Thoracic aorta (tissue), 2 donors: Measurements from ENCODE around the gene ZW10. TPM values are rescaled to one million over a fixed set of nuclear protein-coding genes. Genes with fewer than 3 reads are reported as not detected.
"Not testable (repeated sequence)": the region's sequence is repeated elsewhere in the genome, so short reads cannot be mapped to it uniquely, and the experiment has no call there.

Experiments used
- ATAC-seq: fragments of 150-250 bp; one replicate; pipeline ENCODE4 v1.8.0; 2017; ENCODE audit warnings: low read depth; ENCODE audit not compliant: insufficient number of reproducible peaks, low FRiP score
- DNase-seq: peaks from one replicate; pipeline ENCODE4 v3.0.0-alpha.2; 2020; ENCODE audit warnings: low spot score
- H3K27ac ChIP-seq, 2 donors: fragments of 200-600 bp; sonication (generic); 1 replicate in 1 of 2; 2 replicates in 1 of 2; pipeline ENCODE4 v1.5.1; 2016; ENCODE audit warnings: mild to moderate bottlenecking in 2 of 2, moderate library complexity in 2 of 2
- H3K27me3 ChIP-seq: fragments of 200-600 bp; sonication (generic); replicated peaks from 2 replicates; pipeline ENCODE4 v1.6.0; 2016; ENCODE audit warnings: mild to moderate bottlenecking; ENCODE audit not compliant: insufficient read depth
- H3K36me3 ChIP-seq: fragments of 200-600 bp; sonication (generic); one replicate; pipeline ENCODE4 v1.5.1; 2016
- H3K4me1 ChIP-seq, 2 donors: fragments of 200-600 bp; sonication (generic); 1 replicate in 1 of 2; 2 replicates in 1 of 2; pipeline versions ENCODE4 v1.5.1 to v1.6.0; 2016; ENCODE audit warnings: low read depth in 2 of 2, mild to moderate bottlenecking in 1 of 2; ENCODE audit not compliant: control insufficient read depth in 1 of 2
- H3K4me3 ChIP-seq: fragments of 200-600 bp; sonication (generic); 2 replicates; pipeline ENCODE4 v1.5.1; 2016; ENCODE audit warnings: mild to moderate bottlenecking
- H3K9me3 ChIP-seq: fragments of 200-600 bp; sonication (generic); 2 replicates; pipeline ENCODE4 v1.5.1; 2016
- CTCF ChIP-seq: fragments of 200-600 bp; sonication (generic); IDR thresholded peaks from one replicate; pipeline ENCODE4 v1.5.1; 2019; ENCODE audit warnings: antibody characterized with exemption
- total RNA-seq, 2 donors: library from RNA; depleted of rRNA; stranded (reverse); fragments of >200 nt; gene quantifications; one replicate each; pipeline versions ENCODE4 v1.1.0 to v1.2.3, GENCODE V29; 2016

Gene ZW10
- total RNA-seq, 2 donors from 2014 or later: 5.3 to 18.7 TPM

DNA sequence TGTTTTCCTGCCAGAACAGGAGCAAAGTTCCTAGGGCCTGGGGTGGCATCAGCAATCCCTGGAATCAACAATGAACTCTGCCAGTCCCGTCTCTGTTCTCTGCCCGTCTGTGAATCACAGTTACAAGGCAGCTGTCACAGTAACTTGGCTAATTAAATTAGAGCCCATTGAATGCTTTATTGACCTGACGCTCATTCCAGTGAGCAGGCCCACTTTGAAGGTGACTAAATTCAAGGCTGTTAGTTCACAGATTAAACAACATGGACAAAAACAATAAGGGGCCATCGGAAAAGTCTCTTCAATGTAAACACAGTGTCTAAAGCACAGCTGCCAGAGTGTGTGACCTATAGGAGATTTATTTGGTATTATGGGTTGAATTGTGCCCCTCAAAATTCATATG is 49.7 kb downstream of the ZW10 start:
- ATAC-seq (no peak), DNase-seq (no peak)
- no peaks in the 10 kb centered on the region for H3K27me3 ChIP-seq
- no peak overlapping the region for H3K27ac ChIP-seq
- no peak overlapping the region for H3K4me3 ChIP-seq
- H3K4me1 ChIP-seq: peaks cover 0 to 9% of the 10 kb centered on the region in 2 donors
- H3K36me3 ChIP-seq: no peaks in the 10 kb centered on the region
- TF ChIP-seq CTCF: no peak
- H3K9me3 ChIP-seq: no peaks in the 10 kb centered on the region

GRCh38 chr11:113722934-113723333 is 50.6 kb downstream of the ZW10 start:
- no peak for ATAC-seq

GRCh38 chr11:113722221-113722620 is 51.3 kb downstream of the ZW10 start:
- H3K27me3 ChIP-seq: no peaks in the 10 kb centered on the region
- no peak for ATAC-seq

More at GRCh38 chr11:113722934-113723333, 50.6 kb downstream of the ZW10 start:
- no peak overlapping the region for H3K27ac ChIP-seq
- H3K27me3 ChIP-seq: no peaks in the 10 kb centered on the region
- no peak for TF ChIP-seq CTCF
- peaks cover 0 to 9% of the 10 kb centered on the region in 2 donors for H3K4me1 ChIP-seq
- no peaks in the 10 kb centered on the region for H3K36me3 ChIP-seq
- H3K9me3 ChIP-seq: no peaks in the 10 kb centered on the region
- DNase-seq: no peak
- no peak overlapping the region for H3K4me3 ChIP-seq

DNA sequence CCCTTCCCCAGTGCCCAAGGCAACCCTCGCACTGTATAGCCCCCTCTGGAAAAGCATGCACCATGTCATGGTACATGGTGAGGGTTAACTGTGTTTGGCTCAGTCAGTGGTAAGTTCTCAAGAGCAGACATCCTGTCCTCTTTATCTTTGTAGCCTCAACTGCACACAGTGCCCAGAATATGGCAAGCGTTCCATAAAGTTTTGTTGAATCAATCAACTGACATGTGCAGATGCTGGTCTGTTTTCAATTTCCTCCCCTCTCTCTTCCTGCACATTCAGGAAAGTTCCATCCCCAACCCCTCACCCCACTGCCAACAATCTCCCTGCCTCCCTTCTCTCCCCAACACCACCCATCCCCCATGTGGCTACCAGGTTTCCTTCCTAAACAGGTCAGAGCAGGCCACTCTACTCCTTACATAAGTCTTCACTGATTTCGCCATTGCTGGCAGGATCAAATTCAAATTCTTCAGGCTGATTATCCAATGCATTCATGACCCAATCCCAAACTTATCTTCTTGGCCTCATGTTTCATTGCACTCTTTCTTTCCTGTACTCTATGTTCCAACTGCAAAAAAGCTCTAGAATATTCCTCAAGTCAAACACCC is 51.9 kb downstream of the ZW10 start:
- Histone ChIP-seq H3K36me3 (no peaks in the 10 kb centered on the region), H3K27ac (no peak overlapping the region), H3K9me3 (no peaks in the 10 kb centered on the region), H3K4me1 (peaks cover 0 to 1% of the 10 kb centered on the region in 2 donors), H3K27me3 (no peaks in the 10 kb centered on the region), H3K4me3 (no peak overlapping the region)
- ATAC-seq (no peak), DNase-seq (no peak)
- TF ChIP-seq CTCF: no peak

More at GRCh38 chr11:113722221-113722620, 51.3 kb downstream of the ZW10 start:
- H3K9me3 ChIP-seq: no peaks in the 10 kb centered on the region
- no peak overlapping the region for H3K27ac ChIP-seq
- no peak for DNase-seq
- H3K36me3 ChIP-seq: no peaks in the 10 kb centered on the region
- peaks cover 0 to 8% of the 10 kb centered on the region in 2 donors for H3K4me1 ChIP-seq
- no peak overlapping the region for H3K4me3 ChIP-seq
- no peak for TF ChIP-seq CTCF

DNA sequence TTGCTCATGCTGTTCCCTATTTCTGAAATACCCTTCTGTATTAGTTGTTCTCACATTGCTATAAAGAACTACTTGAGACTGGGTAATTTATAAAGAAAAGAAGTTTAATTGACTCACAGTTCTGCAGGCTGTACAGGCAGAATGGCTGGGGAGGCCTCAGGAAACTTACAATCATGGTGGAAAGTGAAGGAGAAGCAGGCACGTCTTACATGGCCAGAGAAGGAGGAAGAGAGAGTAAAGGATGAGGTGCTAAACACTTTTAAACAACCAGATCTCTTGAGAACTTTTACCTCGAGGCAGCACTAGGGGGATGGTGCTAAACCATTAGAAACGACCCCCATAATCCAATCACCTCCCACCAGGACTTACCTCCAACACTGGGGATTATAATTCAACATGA is 53.0 kb downstream of the ZW10 start:
- H3K4me3 ChIP-seq, H3K36me3 ChIP-seq, ATAC-seq, H3K27me3 ChIP-seq, H3K9me3 ChIP-seq, H3K4me1 ChIP-seq, DNase-seq, H3K27ac ChIP-seq: not testable (repeated sequence)
